Neural cell (in vitro differentiated cells): Measurements from ENCODE around the gene APOBEC3F. TPM values are rescaled to one million over a fixed set of nuclear protein-coding genes. Genes with fewer than 3 reads are reported as not detected.
A peak's percentile ranks its signal among the peaks of the same experiment; 100 is the strongest.

Experiments used
- H2AFZ ChIP-seq: fragments of 200-600, 300-800 bp; sonication (generic), shearing (Covaris generic); 2 replicates; pipeline ENCODE4 v1.6.0; 2014; ENCODE audit warnings: low read depth, mild to moderate bottlenecking, antibody characterized with exemption, low read length, moderate library complexity
- H3F3A ChIP-seq: fragments of 200-600 bp; shearing (Covaris generic); 2 replicates; pipeline ENCODE4 v1.6.1; 2016; ENCODE audit warnings: mild to moderate bottlenecking, moderate library complexity, mixed read lengths, antibody characterized with exemption, low read length; ENCODE audit not compliant: insufficient read depth, poor library complexity, severe bottlenecking
- H3K27ac ChIP-seq: fragments of 200-600, 300-800 bp; sonication (generic), shearing (Covaris generic); 2 replicates; pipeline ENCODE4 v1.5.1; 2014; ENCODE audit warnings: mild to moderate bottlenecking, low read length, moderate library complexity
- H3K27me3 ChIP-seq: fragments of 300-800, 200-600 bp; sonication (generic), shearing (Covaris generic); 2 replicates; pipeline ENCODE4 v1.6.0; 2014; ENCODE audit warnings: mild to moderate bottlenecking, low read depth, low read length, moderate library complexity; ENCODE audit not compliant: insufficient read depth
- H3K36me3 ChIP-seq: fragments of 300-800, 200-600 bp; sonication (generic), shearing (Covaris generic); 2 replicates; pipeline ENCODE4 v1.5.1; 2014; ENCODE audit warnings: mild to moderate bottlenecking, antibody characterized with exemption, low read length, moderate library complexity; ENCODE audit not compliant: insufficient read depth
- H3K4me2 ChIP-seq: fragments of 300-800, 200-600 bp; sonication (generic), shearing (Covaris generic); 2 replicates; pipeline ENCODE4 v1.6.0; 2014; ENCODE audit warnings: mild to moderate bottlenecking, low read length
- H3K4me3 ChIP-seq: fragments of 300-800, 200-600 bp; sonication (generic), shearing (Covaris generic); 2 replicates; pipeline ENCODE4 v1.5.1; 2014; ENCODE audit warnings: mild to moderate bottlenecking, low read length, moderate library complexity
- H3K79me2 ChIP-seq: fragments of 200-600 bp; shearing (Covaris generic); replicated peaks from 2 replicates; pipeline ENCODE4 v1.6.0; 2014; ENCODE audit warnings: mild to moderate bottlenecking, low read length, moderate library complexity; ENCODE audit not compliant: insufficient read depth
- H3K9ac ChIP-seq: fragments of 300-800, 200-600 bp; sonication (generic), shearing (Covaris generic); 2 replicates; pipeline ENCODE4 v1.6.1; 2016; ENCODE audit warnings: mild to moderate bottlenecking, low read length, mixed read lengths
- H3K9me2 ChIP-seq: fragments of 200-600 bp; shearing (Covaris generic); 2 replicates; pipeline ENCODE4 v1.6.1; 2016; ENCODE audit warnings: mild to moderate bottlenecking, low read length, mixed read lengths; ENCODE audit not compliant: insufficient read depth
- H3K9me3 ChIP-seq: fragments of 200-600, 300-800 bp; sonication (generic), shearing (Covaris generic); 2 replicates; pipeline ENCODE4 v1.6.1; 2016; ENCODE audit warnings: mild to moderate bottlenecking, mixed run types, low read length, moderate library complexity, mixed read lengths
- H4K20me1 ChIP-seq: fragments of 200-600 bp; shearing (Covaris generic); 2 replicates; pipeline ENCODE4 v1.6.1; 2016; ENCODE audit warnings: mild to moderate bottlenecking, mixed run types; ENCODE audit not compliant: insufficient read depth
- CTCF ChIP-seq: fragments of 450-650 bp; IDR thresholded peaks from 2 replicates; pipeline ENCODE4 v1.5.1; 2014; ENCODE audit warnings: antibody characterized with exemption, mild to moderate bottlenecking, moderate library complexity; ENCODE audit not compliant: poor library complexity, severe bottlenecking
- EP300 ChIP-seq: fragments of 450-650 bp; conservative IDR thresholded peaks from 2 replicates; pipeline ENCODE4 v1.6.1; 2014; ENCODE audit warnings: antibody characterized with exemption, mild to moderate bottlenecking, moderate library complexity; ENCODE audit not compliant: poor library complexity, severe bottlenecking
- EZH2 ChIP-seq: fragments of 200-600, 300-800 bp; shearing (Covaris generic), sonication (generic); IDR thresholded peaks from 2 replicates; pipeline ENCODE4 v1.6.1; 2014; ENCODE audit warnings: antibody characterized with exemption, low read length, borderline replicate concordance, mild to moderate bottlenecking; ENCODE audit not compliant: insufficient read depth, poor library complexity, severe bottlenecking
- MXI1 ChIP-seq: fragments of 450-650 bp; conservative IDR thresholded peaks from 2 replicates; pipeline ENCODE4 v1.6.1; 2014; ENCODE audit warnings: antibody characterized with exemption, mild to moderate bottlenecking; ENCODE audit not compliant: poor library complexity, severe bottlenecking
- POLR2AphosphoS5 ChIP-seq: IDR thresholded peaks from 2 replicates; pipeline ENCODE4 v1.6.1; 2012
- RAD21 ChIP-seq: fragments of 450-650 bp; conservative IDR thresholded peaks from 2 replicates; pipeline ENCODE4 v1.6.1; 2014; ENCODE audit warnings: antibody characterized with exemption, mild to moderate bottlenecking, moderate library complexity
- SMC3 ChIP-seq: fragments of 450-650 bp; conservative IDR thresholded peaks from 2 replicates; pipeline ENCODE4 v1.6.1; 2014; ENCODE audit warnings: antibody characterized with exemption, mild to moderate bottlenecking, moderate library complexity; ENCODE audit not compliant: poor library complexity
- TAF1 ChIP-seq: IDR thresholded peaks from 2 replicates; pipeline ENCODE4 v1.6.1; 2012; ENCODE audit warnings: low read depth
- polyA plus RNA-seq: library from polyadenylated mRNA; depleted of rRNA; stranded (reverse); fragments of >200 nt; gene quantifications from 2 replicates; pipeline ENCODE4 v1.2.3, GENCODE V29; 2014
- TF ChIP-seq, protein P1 (sequence below): IDR thresholded peaks from 2 replicates; pipeline ENCODE4 v1.6.1; 2012; ENCODE audit warnings: borderline replicate concordance

The APOBEC3F gene
- polyA plus RNA-seq, 1 donor from 2014 or later: not detected

DNA sequence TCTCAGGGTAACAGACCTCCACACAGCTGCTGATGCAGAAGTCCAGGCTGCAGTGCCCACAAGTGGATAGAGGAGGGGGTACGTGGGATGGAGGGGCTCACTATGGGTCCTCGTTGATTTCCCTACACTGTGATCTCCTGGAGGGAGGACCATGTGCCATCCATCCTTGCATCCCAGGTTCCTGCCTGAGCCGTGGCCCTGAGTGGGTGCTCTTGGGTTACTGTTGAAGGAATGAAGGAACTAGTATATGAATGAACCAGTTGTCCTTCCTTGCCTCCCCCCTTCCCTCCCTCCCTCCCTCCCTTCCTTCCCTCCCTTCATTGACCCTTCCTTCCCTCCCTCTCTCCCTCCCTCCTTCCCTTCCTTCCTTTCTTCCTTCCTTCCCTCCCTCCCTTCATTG is 43.1 kb upstream of the APOBEC3F start:
- no peak for TF ChIP-seq CTCF
- no peak for TF ChIP-seq SMC3
- TF ChIP-seq RAD21: no peak
- no peak for TF ChIP-seq EZH2
- no peak for TF ChIP-seq MXI1
- TF ChIP-seq, protein P1, sequence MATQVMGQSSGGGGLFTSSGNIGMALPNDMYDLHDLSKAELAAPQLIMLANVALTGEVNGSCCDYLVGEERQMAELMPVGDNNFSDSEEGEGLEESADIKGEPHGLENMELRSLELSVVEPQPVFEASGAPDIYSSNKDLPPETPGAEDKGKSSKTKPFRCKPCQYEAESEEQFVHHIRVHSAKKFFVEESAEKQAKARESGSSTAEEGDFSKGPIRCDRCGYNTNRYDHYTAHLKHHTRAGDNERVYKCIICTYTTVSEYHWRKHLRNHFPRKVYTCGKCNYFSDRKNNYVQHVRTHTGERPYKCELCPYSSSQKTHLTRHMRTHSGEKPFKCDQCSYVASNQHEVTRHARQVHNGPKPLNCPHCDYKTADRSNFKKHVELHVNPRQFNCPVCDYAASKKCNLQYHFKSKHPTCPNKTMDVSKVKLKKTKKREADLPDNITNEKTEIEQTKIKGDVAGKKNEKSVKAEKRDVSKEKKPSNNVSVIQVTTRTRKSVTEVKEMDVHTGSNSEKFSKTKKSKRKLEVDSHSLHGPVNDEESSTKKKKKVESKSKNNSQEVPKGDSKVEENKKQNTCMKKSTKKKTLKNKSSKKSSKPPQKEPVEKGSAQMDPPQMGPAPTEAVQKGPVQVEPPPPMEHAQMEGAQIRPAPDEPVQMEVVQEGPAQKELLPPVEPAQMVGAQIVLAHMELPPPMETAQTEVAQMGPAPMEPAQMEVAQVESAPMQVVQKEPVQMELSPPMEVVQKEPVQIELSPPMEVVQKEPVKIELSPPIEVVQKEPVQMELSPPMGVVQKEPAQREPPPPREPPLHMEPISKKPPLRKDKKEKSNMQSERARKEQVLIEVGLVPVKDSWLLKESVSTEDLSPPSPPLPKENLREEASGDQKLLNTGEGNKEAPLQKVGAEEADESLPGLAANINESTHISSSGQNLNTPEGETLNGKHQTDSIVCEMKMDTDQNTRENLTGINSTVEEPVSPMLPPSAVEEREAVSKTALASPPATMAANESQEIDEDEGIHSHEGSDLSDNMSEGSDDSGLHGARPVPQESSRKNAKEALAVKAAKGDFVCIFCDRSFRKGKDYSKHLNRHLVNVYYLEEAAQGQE: no peak
- no peak for TF ChIP-seq EP300
- no peak for TF ChIP-seq POLR2AphosphoS5
- no peak for TF ChIP-seq TAF1
- Histone ChIP-seq H2AFZ (no peak overlapping the region), H3K9ac (no peak overlapping the region), H3K27me3 (no peaks in the 10 kb centered on the region), H3K9me3 (no peaks in the 10 kb centered on the region), H3F3A (no peaks in the 10 kb centered on the region), H3K4me2 (no peak overlapping the region), H4K20me1 (no peaks in the 10 kb centered on the region), H3K79me2 (no peaks in the 10 kb centered on the region), H3K36me3 (no peaks in the 10 kb centered on the region), H3K9me2 (no peaks in the 10 kb centered on the region), H3K27ac (no peak overlapping the region), H3K4me3 (no peak overlapping the region)

DNA sequence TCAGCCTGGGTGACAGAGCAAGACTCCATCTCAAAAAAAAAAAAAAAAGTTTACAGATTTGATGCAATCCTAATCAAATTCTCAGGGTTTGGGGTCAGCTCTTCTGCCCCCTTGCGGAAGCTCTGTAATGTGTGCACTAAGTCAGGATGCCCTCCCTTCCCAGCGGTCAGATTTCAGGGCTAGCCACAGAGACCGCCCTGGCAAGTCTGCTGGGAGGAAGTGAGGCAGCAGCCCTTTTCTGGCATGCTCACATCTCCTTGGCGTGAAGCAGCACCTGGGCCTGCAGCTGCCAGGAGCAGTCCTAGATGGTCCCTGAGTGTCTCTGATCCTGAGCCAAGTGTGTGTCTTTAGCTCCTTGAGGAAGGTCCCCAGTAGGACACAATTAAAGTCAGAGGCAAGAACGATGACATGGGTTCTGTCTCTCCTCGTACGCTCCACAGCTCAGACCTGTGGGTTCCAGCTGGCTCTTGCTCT is 37.5 kb upstream of the APOBEC3F start:
- Histone ChIP-seq H3K79me2 (no peaks in the 10 kb centered on the region), H3K4me3 (no peak overlapping the region), H3K9ac (no peak overlapping the region), H3K9me3 (no peaks in the 10 kb centered on the region), H4K20me1 (no peaks in the 10 kb centered on the region), H3K9me2 (no peaks in the 10 kb centered on the region), H3K36me3 (no peaks in the 10 kb centered on the region), H3K4me2 (no peak overlapping the region), H3K27ac (no peak overlapping the region), H3K27me3 (no peaks in the 10 kb centered on the region), H3F3A (no peaks in the 10 kb centered on the region), H2AFZ (no peak overlapping the region)
- TF ChIP-seq, protein P1: no peak
- peak; percentile 67 for TF ChIP-seq SMC3
- TF ChIP-seq EP300: no peak
- no peak for TF ChIP-seq MXI1
- TF ChIP-seq EZH2: no peak
- peak; percentile 63 for TF ChIP-seq CTCF
- peak; percentile 53 for TF ChIP-seq RAD21
- no peak for TF ChIP-seq POLR2AphosphoS5
- no peak for TF ChIP-seq TAF1
